A549 treated with Hydrocortisone at 1 μM for 4 hours (cell line): Measurements from ENCODE around the gene NCOA6. TPM values are rescaled to one million over a fixed set of nuclear protein-coding genes. Genes with fewer than 3 reads are reported as not detected.

ENCODE experiments used
- total RNA-seq: library from RNA; stranded (reverse); fragments of 200-300 nt; extraction: Qiagen RNA extraction; gene quantifications from 5 replicates; pipeline ENCODE4 v1.2.3, GENCODE V29; 2022

NCOA6 gene
- total RNA-seq = 17.3 to 20.2 TPM (median 19.0 TPM) in 5 replicates

DNA sequence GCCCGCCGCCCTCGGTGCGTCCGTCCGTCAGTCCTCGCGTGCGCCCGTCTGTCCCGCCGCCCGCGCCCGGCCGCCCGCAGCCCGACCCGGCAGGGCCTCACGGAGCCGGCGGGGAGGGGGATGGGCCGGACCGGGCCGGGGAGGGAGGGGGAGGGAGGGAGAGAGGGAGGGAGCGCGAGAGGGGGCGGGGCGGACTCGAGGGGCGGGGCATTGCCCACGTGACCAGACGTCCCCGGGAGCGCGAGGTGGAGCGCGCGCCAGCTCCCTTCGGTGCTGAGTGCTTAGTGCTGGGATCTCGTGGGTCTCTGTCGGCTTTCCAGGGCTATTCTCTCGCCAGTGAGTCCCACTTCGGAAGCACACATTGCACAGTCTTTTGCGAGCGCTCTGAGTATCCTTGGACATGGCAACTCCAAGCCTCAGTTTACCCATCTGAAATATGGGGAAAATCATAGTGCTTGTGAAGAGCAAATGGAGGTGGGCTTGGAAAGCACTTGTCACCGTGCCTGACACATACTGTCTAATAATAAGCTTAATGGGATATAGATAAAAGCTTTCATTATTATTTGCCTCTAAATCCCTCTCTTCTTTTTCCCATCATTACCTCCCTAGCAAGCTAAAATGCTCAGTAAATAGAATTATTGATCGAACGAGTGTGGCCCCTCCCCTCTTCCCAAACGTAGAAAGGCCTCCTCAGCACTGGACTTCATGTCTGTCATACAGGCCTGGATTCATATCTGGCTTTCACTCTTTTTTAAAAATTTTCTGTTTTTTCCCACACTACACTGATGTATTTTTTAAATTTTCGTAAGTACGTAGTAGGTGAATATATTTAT is at the start of gene NCOA6:
NCOA6 (minus strand) TSS at position 122 of the 833 bp plus-strand sequence. CDS start 43,296 bp downstream, outside the sequence.

DNA sequence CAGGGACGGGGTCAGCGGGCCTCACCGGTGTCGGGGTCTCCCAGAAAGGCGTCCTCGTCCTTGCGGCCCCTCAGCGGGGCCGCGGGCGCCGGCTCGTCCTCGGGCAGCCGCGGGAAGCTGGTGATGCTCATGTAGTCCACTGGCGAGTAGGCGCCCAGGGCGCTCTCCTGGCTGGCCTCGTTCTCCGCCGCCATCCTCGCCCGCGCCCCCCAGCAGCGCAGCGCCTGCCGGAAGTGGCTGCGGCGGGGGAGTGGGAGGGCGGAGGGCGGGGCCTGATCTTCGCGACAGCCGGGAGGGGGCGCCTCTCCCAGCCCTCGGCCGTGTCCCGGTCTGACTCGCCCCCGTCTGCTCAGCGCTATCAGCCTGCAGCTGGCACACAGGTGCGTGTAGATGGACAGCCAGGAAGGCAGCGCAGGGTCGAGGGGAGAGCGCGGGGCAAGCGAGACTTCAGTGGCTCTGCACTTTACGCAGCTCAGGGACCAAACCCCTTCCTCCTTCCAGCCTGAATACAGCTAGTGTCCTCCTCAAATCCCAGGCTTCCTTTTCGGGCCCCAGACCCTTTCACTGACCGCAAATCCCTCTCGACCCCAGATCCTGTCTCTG is 47.3 kb upstream of the NCOA6 start, which contains the start of gene GGT7:
GGT7 (minus strand) TSS at position 235 of the 603 bp plus-strand sequence; CDS start at position 194, 41 bp downstream.

DNA sequence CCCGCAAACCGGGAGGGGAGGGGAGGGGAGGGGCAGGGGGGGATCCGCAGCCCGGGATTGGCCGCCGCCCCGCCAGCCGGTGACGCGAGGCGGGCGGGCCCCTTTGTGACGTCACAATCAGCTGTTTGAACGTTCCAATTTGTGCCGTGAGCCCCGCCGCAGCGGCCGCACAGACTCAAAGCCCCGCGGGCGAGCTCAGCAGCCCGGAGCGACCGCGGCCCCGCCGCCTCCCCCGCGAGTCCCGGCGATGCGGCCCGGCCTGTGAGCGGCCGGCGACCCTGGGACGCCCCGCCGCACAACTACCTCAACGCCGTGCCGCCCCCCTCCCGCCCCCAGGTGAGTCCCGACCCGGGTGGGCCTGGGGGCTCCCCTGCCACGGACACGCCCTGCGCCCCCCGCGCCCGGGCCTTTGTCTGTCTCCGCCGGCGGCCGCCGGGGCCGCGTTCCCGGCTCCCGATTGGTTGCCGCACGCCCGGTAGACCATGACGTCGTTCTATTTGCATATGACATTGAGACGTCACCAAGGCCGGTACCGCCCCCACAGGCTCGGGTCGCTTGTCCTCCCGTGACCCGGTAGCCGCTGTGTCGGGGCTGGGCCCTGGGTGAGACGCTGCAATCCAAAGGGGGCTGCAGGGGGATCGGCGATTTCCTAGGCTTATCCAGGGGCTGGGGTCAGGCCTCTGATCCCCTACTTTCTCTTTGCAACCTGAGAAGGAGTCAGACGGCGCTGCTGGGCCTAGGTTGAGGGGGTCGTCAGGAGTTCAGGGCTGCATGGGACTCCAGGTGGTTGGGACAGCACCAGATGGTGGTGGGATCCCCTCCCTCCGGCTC is 121.1 kb downstream of the NCOA6 start, which contains the start of gene TP53INP2:
TP53INP2 (plus strand) TSS at position 168 of the 831 bp plus-strand sequence. CDS start 4,396 bp downstream, outside the sequence.

DNA sequence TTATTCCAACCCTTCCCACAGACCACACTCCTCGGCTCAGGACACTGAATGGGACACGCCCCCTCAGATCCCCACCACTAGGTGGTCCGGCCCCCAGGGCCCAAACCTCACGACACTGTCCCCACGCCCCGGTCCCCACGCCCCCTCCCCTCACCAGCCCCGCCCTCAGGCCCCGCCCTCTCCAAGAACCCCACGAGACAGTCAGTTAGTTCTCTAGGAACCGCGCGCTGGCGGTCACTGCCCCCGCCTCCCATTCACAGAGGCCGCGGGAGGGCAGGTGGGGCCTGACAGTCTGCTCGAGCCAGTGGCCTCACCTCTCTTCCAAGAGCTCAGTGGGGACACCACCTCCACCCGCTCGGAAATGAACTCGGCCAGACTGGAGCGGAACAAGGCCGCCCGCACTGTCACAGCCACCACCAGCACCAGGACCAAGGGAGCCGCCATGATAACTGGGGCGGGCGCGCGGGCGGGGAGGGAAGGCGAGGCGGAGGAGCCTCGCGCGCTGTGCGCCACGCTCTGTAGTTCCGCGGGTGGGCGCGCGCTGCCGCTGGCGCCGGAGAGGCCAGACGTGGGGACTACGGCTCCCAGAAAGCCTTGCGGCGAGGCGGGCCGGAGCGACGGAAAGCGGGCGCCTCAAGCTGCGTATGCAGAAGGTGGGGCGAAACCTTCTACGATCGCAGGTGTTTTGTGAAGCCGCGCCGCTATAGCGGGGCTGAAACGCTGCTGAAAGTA is 148.6 kb downstream of the NCOA6 start, which contains the start of gene PIGU:
PIGU (minus strand) TSS at position 451 of the 732 bp plus-strand sequence; CDS start at position 444, 7 bp downstream.

Other genes starting within 250 kb of the NCOA6 start
- gene PIGU, start 148.6 kb downstream of the NCOA6 start, total RNA-seq = 26.3 to 29.0 TPM (median 27.9 TPM) in 5 replicates
- gene TP53INP2, start 121.3 kb downstream of the NCOA6 start, total RNA-seq = 6.6 to 9.0 TPM (median 7.9 TPM) in 5 replicates
- 7.0 to 8.4 TPM (median 7.5 TPM) in 5 replicates for gene GGT7, start 47.2 kb upstream of the NCOA6 start, total RNA-seq
- 8.4 to 10.6 TPM (median 10.2 TPM) in 5 replicates for gene ACSS2, start 51.0 kb upstream of the NCOA6 start, total RNA-seq
- gene GSS, start 130.2 kb upstream of the NCOA6 start, total RNA-seq = 55.9 to 60.4 TPM (median 57.3 TPM) in 5 replicates
- gene MYH7B, start 130.2 kb upstream of the NCOA6 start, total RNA-seq = 0.02 to 0.12 TPM (median 0.09 TPM) in 5 replicates